Neutrophil (primary cell): ENCODE measurements around the gene COX7B.
"Not testable (repeated sequence)": the region's sequence is repeated elsewhere in the genome, so short reads cannot be mapped to it uniquely, and the experiment has no call there.

Experiments used
- H3K27ac ChIP-seq: fragments of 200-600 bp; sonication (generic); 2 replicates; pipeline ENCODE4 v1.5.1; 2016; ENCODE audit warnings: mild to moderate bottlenecking, moderate library complexity
- H3K27me3 ChIP-seq: fragments of 200-600 bp; sonication (generic); 2 replicates; pipeline ENCODE4 v1.6.0; 2016; ENCODE audit warnings: mild to moderate bottlenecking
- H3K36me3 ChIP-seq: fragments of 200-600 bp; sonication (generic); 2 replicates; pipeline ENCODE4 v1.5.1; 2017
- H3K4me1 ChIP-seq, 2 experiments: fragments of 200-600 bp in 1 of 2; sonication (generic) in 1 of 2; 1 replicate in 1 of 2; 2 replicates in 1 of 2; pipeline versions ENCODE4 v1.5.1 to v1.6.1; 2013 to 2016; ENCODE audit warnings: low read depth in 1 of 2, low read length in 1 of 2, mild to moderate bottlenecking in 1 of 2, moderate library complexity in 1 of 2; ENCODE audit not compliant: control insufficient read depth in 1 of 2, insufficient read depth in 1 of 2
- H3K4me3 ChIP-seq, 2 experiments: fragments of 200-600 bp in 1 of 2; sonication (generic) in 1 of 2; 1 replicate in 1 of 2; 2 replicates in 1 of 2; pipeline ENCODE4 v1.5.1; 2013 to 2016; ENCODE audit warnings: low read depth in 1 of 2, low read length in 1 of 2, mild to moderate bottlenecking in 1 of 2, moderate library complexity in 1 of 2
- H3K9me3 ChIP-seq: fragments of 200-600 bp; sonication (generic); 2 replicates; pipeline ENCODE4 v1.5.1; 2016
- TF ChIP-seq, protein P1 (sequence below): fragments of 200-600 bp; sonication (generic); IDR thresholded peaks from 2 replicates; pipeline ENCODE4 v1.5.1; 2016; ENCODE audit warnings: antibody characterized with exemption

Gene COX7B, protein sequence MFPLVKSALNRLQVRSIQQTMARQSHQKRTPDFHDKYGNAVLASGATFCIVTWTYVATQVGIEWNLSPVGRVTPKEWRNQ

DNA sequence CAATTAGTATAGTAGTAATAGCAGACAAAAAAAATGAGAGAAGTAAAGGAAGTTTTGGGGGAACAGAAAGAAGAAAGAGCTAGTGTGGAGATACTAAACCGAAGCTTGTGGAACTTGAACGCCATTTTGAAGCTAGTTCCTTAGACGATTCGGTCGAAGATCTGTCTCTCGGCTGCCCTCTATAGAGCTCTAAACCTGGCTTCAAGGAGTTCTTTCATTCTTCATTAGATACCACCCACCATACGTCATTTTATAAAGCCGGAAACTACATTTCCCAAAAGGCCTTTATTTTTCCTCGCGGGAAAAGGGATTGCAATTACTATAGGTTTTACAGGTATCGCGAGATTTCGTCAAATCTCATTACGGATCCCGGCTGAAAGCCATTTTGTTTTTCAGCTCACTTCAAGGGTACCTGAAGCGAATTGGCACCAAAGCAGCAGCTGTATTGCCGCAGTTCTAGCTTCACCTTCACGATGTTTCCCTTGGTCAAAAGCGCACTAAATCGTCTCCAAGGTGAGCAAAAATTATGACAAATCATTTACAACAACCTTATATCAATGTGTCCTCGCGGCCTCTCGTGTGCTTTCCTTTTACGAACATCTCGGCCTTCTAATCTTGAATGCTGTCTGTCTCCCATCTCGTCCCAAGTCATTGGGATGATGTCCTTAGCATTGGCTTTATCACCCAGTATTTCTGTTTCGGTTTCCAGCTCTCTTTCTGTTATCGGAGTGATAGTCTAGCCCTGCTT is at the start of gene COX7B:
Gene COX7B, plus strand, starts transcription at position 388 of the 748 bp plus-strand sequence. Its CDS starts 86 bp downstream, at position 474.
- H3K27ac ChIP-seq = peak within 1 kb of the TSS; percentile 88
- H3K4me3 ChIP-seq = peak within 1 kb of the TSS; percentile 68 to 81
- H3K9me3 ChIP-seq = no peaks in the 10 kb centered on the region
- H3K4me1 ChIP-seq = peaks cover 16 to 26% of the 10 kb centered on the region in 2 experiments
- TF ChIP-seq, protein P1, sequence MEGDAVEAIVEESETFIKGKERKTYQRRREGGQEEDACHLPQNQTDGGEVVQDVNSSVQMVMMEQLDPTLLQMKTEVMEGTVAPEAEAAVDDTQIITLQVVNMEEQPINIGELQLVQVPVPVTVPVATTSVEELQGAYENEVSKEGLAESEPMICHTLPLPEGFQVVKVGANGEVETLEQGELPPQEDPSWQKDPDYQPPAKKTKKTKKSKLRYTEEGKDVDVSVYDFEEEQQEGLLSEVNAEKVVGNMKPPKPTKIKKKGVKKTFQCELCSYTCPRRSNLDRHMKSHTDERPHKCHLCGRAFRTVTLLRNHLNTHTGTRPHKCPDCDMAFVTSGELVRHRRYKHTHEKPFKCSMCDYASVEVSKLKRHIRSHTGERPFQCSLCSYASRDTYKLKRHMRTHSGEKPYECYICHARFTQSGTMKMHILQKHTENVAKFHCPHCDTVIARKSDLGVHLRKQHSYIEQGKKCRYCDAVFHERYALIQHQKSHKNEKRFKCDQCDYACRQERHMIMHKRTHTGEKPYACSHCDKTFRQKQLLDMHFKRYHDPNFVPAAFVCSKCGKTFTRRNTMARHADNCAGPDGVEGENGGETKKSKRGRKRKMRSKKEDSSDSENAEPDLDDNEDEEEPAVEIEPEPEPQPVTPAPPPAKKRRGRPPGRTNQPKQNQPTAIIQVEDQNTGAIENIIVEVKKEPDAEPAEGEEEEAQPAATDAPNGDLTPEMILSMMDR = peak; percentile 60
- H3K27me3 ChIP-seq = no peaks in the 10 kb centered on the region
- H3K36me3 ChIP-seq = peaks cover 4% of the 10 kb centered on the region

DNA sequence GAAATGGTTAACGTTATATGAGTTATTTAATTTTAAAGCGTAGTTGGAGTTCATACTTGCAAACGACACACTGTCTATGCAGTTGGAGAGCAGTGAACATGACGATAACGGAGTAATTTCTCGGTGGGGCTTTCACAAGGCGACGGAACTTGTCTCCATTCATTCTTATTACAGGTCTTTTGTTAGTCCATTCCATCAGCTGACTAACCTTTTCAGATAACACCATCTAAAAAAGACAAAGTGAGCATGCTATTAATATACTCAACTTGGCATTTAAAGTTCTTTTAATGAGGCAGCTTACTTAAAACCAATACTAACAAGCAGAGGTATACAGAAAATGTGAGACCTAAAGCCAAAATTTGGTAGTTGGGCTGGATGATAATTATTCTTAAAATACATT is 23.9 kb upstream of the COX7B start:
- no peak overlapping the region for H3K4me3 ChIP-seq
- no peak overlapping the region for H3K27ac ChIP-seq
- no peaks in the 10 kb centered on the region for H3K27me3 ChIP-seq
- peaks cover 7% of the 10 kb centered on the region for H3K36me3 ChIP-seq
- no peaks in the 10 kb centered on the region for H3K4me1 ChIP-seq
- TF ChIP-seq, protein P1 = no peak
- no peaks in the 10 kb centered on the region for H3K9me3 ChIP-seq

DNA sequence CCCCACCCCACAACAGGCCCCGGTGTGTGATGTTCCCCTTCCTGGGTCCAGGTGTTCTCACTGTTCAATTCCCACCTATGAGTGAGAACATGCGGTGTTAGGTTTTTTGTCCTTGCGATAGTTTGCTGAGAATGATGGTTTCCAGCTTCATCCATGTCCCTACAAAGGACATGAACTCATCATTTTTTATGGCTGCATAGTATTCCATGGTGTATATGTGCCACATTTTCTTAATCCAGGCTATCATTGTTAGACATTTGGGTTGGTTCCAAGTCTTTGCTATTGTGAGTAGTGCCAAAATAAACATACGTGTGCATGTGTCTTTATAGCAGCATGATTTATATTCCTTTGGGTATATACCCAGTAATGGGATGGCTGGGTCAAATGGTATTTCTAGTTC is 17.9 kb upstream of the COX7B start:
- H3K4me3 ChIP-seq, H3K36me3 ChIP-seq, H3K27ac ChIP-seq, H3K27me3 ChIP-seq, H3K9me3 ChIP-seq, H3K4me1 ChIP-seq: not testable (repeated sequence)

DNA sequence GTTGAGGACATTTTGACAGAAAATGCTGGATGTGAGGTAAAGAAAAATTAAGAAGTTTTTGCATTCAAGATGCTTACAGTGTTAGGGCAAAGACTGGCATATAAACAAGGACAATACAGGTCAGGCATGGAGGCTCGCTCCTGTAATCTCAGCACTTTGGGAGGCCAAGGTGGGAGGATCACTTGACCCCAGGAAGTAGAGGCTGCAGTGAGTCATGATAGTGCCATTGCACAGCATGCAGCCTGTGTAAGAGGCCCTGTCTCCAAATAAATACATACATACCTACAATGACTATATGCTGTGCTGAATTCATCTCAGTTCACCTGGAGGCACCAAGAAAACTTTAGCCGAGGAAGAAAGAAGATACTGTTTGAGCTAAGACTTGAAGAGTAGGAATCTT is 6.4 kb upstream of the COX7B start:
- no peaks in the 10 kb centered on the region for H3K9me3 ChIP-seq
- H3K36me3 ChIP-seq = no peaks in the 10 kb centered on the region
- H3K27ac ChIP-seq = no peak overlapping the region
- TF ChIP-seq, protein P1 = no peak
- no peaks in the 10 kb centered on the region for H3K27me3 ChIP-seq
- H3K4me3 ChIP-seq = no peak overlapping the region
- peaks cover 9 to 13% of the 10 kb centered on the region in 2 experiments for H3K4me1 ChIP-seq

DNA sequence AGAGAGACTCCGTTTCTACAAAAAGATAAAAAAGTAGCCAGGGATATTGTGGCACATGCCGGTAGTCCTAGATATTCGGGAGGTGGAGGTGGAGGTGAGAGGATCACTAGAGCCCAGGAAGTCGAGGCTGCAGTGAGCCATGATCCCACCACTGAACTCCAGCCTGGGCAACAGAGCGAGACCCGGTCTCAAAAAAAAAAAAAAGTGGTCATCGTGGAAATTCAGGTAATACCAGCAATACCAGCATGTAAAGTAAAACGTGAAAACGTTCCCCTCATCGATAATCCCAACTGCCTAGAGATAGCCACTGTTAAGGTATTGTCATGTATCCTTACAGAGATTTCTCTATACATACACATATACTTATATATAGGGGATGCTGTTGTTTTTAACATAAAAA is 5.6 kb upstream of the COX7B start:
- no peak overlapping the region for H3K4me3 ChIP-seq

More for the DNA sequence above, 5.6 kb upstream of the COX7B start:
- Histone ChIP-seq H3K36me3 (no peaks in the 10 kb centered on the region), H3K9me3 (no peaks in the 10 kb centered on the region), H3K27ac (no peak overlapping the region), H3K27me3 (no peaks in the 10 kb centered on the region), H3K4me1 (peaks cover 9 to 13% of the 10 kb centered on the region in 2 experiments)
- TF ChIP-seq, protein P1 = no peak
